ENCODE measurements around the gene CMSS1.

DNA sequence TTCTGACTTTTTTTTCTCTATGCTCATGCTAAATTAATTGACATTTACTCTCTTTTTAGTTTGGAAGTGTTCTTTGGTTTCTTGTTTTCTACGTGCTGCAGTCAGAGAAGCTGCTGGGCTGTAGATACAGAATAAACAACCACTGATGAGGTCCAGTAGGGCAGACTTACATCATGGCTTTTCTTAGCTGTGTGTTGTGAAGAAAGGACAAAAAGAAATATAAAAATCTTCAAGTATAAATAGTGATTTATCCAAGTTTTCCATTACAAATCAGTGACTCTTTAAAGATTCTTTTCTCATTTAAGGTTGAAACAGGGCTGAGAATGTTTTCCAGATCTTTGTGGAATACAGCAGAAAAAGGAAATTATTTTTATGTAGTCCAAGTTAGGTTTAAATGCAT lies 122.2 kb downstream of the CMSS1 start:
- no peak for TF ChIP-seq POLR2A (IDR thresholded peaks at IDR 0.05)
- TF ChIP-seq, protein P1, sequence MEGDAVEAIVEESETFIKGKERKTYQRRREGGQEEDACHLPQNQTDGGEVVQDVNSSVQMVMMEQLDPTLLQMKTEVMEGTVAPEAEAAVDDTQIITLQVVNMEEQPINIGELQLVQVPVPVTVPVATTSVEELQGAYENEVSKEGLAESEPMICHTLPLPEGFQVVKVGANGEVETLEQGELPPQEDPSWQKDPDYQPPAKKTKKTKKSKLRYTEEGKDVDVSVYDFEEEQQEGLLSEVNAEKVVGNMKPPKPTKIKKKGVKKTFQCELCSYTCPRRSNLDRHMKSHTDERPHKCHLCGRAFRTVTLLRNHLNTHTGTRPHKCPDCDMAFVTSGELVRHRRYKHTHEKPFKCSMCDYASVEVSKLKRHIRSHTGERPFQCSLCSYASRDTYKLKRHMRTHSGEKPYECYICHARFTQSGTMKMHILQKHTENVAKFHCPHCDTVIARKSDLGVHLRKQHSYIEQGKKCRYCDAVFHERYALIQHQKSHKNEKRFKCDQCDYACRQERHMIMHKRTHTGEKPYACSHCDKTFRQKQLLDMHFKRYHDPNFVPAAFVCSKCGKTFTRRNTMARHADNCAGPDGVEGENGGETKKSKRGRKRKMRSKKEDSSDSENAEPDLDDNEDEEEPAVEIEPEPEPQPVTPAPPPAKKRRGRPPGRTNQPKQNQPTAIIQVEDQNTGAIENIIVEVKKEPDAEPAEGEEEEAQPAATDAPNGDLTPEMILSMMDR (IDR thresholded peaks at IDR 0.05) = no peak

Data from uterus (tissue), 2 donors.